ENCODE measurements around the gene SMARCA2.

Gene SMARCA2

DNA sequence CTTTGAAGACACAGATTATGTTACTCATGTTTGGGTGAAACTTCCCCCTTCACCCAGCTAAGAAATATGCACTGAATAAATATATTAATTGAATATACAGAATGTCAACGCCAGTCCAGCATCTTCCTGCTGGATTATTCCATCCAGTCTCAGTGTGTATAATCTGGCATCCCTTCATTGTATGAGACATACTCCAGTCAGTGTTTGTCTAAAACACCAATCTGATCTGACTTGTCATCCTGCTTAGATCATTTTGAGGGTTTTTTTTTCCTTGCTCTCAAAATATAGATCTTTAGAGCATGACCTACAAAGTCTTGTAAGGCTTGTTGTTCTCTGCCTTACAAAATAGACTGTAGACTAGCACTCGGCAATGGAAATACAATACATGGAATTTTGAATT, 195.1 kb downstream of the SMARCA2 start:
- no peak for DNase-seq (ENCODE audit: low read depth)

- no peak for DNase-seq (ENCODE audit: low read depth)
Observed at GRCh38 chr9:2213830-2214468, 198.8 kb downstream of the SMARCA2 start.

GRCh38 chr9:2214707-2215106, 199.6 kb downstream of the SMARCA2 start:
- no peak for DNase-seq (ENCODE audit: low read depth)

DNA sequence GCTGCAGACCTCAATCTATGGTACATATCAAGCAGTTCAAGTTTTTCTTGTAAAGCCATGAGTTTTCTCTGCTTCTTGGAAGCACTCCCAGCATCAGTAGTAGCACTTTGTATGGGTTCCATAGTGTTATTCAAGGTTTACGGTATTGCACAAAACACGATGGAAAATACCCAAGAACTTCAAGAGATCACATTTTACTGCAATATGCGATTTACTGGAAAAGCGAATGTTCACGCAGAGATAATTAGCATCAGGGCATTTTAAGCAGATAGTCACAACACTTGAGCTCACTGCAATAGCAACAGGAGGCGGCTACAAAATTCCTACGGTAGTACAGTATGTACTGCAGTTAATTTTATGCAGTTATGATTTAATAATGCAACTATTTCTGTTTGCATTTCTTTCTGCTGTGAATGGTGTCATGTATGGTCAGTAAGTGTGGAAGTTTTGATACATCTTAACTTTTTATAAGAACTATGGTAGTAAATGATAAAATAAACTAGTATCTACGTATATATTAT, 200.8 kb downstream of the SMARCA2 start:
- DNase-seq (ENCODE audit: low read depth), result no peak

- no peak for DNase-seq (ENCODE audit: low read depth)
Observed at GRCh38 chr9:2216591-2216990, 201.4 kb downstream of the SMARCA2 start.

- no peak for DNase-seq (ENCODE audit: low read depth)
Observed at GRCh38 chr9:2217540-2217939, 202.4 kb downstream of the SMARCA2 start.

DNA sequence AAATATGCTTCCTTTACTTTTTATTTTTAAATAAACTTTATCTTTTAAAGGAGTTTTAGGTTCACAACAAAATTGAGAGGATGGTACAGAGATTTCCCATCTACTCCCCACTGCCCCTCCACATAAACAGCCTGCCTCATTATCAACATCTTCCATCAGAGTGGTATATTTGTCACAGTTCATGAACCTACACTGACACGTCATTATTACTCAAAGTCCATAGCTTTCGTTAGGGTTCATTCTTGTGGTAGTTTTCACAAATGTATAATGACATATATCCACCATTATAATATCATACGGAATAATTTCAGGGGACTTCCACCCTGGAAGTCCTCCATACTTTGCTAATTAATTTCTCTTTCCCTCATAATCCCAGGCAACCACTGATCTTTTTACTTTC, 204.9 kb downstream of the SMARCA2 start:
- no peak for DNase-seq (ENCODE audit: low read depth)

- DNase-seq (ENCODE audit: low read depth), result no peak
Observed at GRCh38 chr9:2227144-2227867, 212.2 kb downstream of the SMARCA2 start.

DNA sequence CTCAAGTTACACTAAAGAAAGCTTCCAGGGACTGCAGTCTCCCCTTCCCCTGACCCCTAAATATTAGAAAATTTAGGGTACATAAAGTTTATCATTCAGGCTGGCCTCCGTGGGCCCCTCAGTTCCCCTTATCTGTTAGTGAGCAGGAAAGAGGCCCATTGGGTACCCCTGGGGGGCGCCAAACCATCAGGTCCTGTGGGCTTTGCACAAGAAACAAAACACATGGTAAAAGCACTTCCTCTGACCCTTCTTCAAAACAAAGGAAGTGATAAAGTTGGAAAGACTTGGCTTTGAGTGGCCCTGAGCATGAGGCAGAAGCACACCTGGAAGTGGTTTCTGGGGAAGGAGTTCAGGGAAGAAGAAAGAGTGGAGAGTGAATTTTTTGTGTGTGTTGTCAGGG, 213.0 kb downstream of the SMARCA2 start:
- no peak for DNase-seq (ENCODE audit: low read depth)

GRCh38 chr9:2228641-2229040, 213.5 kb downstream of the SMARCA2 start:
- no peak for DNase-seq (ENCODE audit: low read depth)

DNA sequence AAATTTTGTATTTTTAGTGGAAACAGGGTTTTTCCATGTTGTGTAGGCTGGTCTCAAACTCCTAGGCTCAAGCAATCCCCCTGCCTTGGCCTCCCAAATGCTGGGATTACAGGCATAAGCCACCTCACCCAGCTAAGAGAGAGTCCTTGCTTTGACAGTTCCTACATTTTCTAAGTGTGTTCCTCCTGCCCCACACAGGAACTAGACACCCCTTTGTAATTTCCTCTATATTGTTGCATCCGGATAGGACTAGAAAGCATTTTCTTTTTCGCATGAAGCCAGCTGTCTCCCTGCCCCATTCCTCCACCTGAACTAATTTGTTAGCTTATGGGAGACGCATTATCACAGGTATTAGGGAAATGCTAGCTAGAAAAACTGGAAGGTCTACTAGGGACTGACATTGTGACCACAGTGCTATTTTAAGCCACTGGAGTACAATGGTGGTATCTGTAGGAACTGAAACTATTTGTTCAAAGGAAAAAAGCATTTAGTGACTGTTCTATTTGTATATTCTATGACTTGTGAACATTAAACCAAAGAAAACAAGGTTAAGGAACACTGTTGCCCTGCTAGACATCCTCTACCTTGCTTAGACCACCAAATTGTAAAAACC, 214.1 kb downstream of the SMARCA2 start:
- no peak for DNase-seq (ENCODE audit: low read depth)

GRCh38 chr9:2230362-2230761, 215.2 kb downstream of the SMARCA2 start:
- no peak for DNase-seq (ENCODE audit: low read depth)

GRCh38 chr9:2231101-2231500, 216.0 kb downstream of the SMARCA2 start:
- no peak for DNase-seq (ENCODE audit: low read depth)

DNA sequence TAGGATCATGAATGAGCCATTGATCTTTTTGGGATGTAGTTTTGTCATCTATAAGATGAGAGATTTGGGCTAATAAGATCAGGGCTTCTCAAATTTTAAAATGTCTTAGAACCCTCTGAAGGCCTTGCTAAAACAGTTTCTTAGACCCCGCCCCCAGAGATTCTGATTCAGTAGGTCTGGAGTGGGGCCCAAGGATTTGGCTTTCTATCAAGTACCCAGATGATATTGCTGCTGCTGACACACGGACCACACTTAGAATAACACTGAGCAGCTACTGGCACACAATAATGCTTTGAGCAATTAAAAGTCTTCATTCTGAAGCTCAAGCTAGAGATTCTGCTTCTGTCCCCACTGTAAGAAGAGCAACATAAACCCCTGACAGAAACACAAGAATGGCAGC, 216.7 kb downstream of the SMARCA2 start:
- no peak for DNase-seq (ENCODE audit: low read depth)

- no peak for DNase-seq (ENCODE audit: low read depth)
Observed at GRCh38 chr9:2233274-2233673, 218.1 kb downstream of the SMARCA2 start.

- DNase-seq (ENCODE audit: low read depth), result no peak
Observed at GRCh38 chr9:2234371-2234893, 219.3 kb downstream of the SMARCA2 start.

GRCh38 chr9:2235623-2236022, 220.5 kb downstream of the SMARCA2 start:
- no peak for DNase-seq (ENCODE audit: low read depth)

DNA sequence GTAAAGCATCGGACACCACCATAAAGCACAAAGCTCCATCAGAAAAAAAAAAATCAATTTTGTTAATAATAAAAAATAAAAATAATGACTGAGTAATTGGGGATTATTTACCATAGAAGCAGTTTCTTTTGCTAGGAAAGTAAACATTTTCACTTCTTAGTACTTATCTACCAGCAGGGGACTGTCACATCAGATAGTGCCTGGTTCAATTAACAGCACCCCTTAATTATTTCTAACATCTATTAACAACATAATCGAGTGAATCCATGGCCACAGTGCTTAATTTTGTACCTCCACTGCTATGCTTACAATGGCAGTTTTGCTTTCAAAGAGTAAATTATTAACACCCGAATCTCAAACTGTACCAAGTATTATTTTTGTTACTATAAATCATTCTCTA, 221.7 kb downstream of the SMARCA2 start:
- no peak for DNase-seq (ENCODE audit: low read depth)

DNA sequence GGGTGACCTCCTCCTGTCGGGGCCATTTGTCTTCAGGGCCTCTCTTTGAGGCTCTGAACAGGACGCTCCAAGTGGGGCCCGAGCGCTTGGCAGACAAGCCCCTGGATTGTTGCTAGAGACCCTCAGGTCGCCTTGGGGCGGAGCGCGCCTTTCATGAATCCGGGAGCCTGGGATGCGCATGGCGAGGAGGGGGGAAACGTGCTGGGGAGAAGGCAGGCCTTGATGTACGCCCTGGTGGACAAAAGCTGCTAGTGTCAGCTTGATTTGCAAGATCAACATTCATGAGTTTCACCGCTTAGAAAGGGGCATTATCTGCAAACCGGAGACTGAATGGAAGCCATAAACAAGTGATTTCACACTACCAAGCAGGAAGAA, 226.3 kb downstream of the SMARCA2 start:
- DNase-seq (ENCODE audit: low read depth), result no peak

- DNase-seq (ENCODE audit: low read depth), result peak; percentile 61
Observed at GRCh38 chr9:2241836-2242741, 226.9 kb downstream of the SMARCA2 start.

DNA sequence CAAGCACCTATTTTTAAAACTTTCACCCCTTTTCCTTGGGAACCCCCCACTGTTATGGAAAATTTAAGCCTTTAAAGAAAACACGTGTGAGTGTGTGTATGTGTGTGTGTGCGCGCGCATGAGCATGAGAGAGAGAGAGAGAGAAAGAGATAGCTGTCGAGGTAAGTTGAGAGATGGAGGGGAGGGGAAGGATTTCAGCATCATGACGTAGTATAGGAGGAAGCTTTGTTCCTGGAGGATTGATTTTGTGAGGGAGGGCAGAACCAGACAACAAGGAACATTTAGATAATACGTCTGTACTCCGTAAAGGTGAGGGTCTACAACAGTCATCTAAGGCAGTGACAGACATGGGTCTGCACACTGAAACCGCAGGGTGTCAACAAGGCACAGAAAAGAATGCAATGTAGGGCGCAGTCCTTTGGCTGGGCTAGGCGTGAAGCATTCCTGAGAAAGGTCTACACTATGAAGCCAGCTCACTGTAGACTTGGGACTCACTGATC, 227.7 kb downstream of the SMARCA2 start:
- DNase-seq (ENCODE audit: low read depth), result no peak
